ENCODE data around the gene INTS11.

DNA sequence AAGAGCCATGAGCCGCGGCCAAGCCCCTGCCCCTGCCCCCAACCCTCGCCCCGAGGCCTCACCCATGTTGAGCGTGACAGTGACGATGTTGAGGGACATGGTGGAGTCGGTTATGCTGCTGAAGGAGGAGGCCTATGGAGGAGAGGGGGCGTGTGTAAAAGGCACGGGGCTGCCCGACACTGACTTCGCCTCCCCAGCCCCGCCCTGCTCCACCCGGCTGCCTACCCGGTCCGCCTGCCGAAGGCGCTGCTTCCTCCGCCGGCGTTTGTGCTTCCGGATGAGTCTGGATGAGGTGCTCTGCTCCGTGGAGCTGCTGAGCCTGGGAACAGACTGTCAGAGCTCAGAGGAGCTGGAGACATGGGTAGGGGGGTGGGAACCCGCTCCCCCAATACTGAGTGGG is 15.7 kb upstream of the INTS11 start:
- TF ChIP-seq FOXA1 (IDR thresholded peaks at IDR 0.05) (no peak), JUND (IDR thresholded peaks at IDR 0.05) (no peak)
- TF ChIP-seq, protein P1, sequence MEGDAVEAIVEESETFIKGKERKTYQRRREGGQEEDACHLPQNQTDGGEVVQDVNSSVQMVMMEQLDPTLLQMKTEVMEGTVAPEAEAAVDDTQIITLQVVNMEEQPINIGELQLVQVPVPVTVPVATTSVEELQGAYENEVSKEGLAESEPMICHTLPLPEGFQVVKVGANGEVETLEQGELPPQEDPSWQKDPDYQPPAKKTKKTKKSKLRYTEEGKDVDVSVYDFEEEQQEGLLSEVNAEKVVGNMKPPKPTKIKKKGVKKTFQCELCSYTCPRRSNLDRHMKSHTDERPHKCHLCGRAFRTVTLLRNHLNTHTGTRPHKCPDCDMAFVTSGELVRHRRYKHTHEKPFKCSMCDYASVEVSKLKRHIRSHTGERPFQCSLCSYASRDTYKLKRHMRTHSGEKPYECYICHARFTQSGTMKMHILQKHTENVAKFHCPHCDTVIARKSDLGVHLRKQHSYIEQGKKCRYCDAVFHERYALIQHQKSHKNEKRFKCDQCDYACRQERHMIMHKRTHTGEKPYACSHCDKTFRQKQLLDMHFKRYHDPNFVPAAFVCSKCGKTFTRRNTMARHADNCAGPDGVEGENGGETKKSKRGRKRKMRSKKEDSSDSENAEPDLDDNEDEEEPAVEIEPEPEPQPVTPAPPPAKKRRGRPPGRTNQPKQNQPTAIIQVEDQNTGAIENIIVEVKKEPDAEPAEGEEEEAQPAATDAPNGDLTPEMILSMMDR (IDR thresholded peaks at IDR 0.05; ENCODE audit: low read depth, low read length, missing input control), result no peak

Data from liver (tissue), 3 donors.